OCI-LY7 (cell line): ENCODE measurements around the gene OR4A15.

Source experiments
- CTCF ChIP-seq: fragments of 200-600 bp; sonication (generic); conservative IDR thresholded peaks from 2 replicates; pipeline ENCODE4 v1.5.1; 2014; ENCODE audit warnings: mild to moderate bottlenecking, antibody characterized with exemption, low read length, moderate library complexity, mixed read lengths
- EZH2phosphoT487 ChIP-seq: fragments of 200-600 bp; sonication (generic); IDR thresholded peaks from 2 replicates; pipeline ENCODE4 v1.6.1; 2018; ENCODE audit warnings: low read depth, borderline replicate concordance, mild to moderate bottlenecking, mixed run types, antibody characterized with exemption, low read length, moderate library complexity, mixed read lengths

GRCh38 chr11:55367674-55368073 is at the start of gene OR4A15:
- TF ChIP-seq CTCF: no peak
- no peak for TF ChIP-seq EZH2phosphoT487
